ENCODE results near the gene SARNP.

Gene SARNP

DNA sequence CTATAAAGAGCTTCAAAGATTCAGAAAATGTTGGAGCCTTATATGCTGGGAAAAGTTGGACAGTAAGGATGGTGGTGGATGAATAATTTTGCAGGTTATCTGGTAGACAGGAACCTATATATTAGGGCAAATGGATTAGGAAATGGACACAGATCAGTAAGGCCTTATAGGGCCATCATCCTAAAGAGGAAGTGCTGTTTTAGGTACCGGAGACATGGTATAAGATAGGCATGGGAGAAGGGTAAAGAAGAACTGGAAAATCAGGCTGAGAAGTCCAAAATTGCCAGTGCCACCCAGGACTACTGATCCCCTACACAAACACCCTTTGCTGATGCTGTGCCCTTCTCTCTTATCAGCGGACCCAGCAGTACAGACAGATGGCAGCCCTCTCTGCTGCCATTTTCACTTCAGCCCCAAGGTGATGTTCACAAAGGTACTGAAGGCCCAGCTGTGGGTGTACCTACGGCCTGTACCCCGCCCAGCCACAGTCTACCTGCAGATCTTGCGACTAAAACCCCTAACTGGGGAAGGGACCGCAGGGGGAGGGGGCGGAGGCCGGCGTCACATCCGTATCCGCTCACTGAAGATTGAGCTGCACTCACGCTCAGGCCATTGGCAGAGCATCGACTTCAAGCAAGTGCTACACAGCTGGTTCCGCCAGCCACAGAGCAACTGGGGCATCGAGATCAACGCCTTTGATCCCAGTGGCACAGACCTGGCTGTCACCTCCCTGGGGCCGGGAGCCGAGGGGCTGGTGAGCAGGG lies 69.1 kb downstream of the SARNP start:
- no peaks in the 10 kb centered on the region for H3K9me3 ChIP-seq
- no peak overlapping the region for H3K27ac ChIP-seq
- H3K27me3 ChIP-seq: peaks cover 36% of the 10 kb centered on the region
- H3K4me1 ChIP-seq (ENCODE audit: control insufficient read depth in 1 of 2, insufficient read depth in 1 of 2, low read depth in 1 of 2, low read length in 1 of 2): peaks cover 9 to 10% of the 10 kb centered on the region in 2 experiments
- TF ChIP-seq, protein P1, sequence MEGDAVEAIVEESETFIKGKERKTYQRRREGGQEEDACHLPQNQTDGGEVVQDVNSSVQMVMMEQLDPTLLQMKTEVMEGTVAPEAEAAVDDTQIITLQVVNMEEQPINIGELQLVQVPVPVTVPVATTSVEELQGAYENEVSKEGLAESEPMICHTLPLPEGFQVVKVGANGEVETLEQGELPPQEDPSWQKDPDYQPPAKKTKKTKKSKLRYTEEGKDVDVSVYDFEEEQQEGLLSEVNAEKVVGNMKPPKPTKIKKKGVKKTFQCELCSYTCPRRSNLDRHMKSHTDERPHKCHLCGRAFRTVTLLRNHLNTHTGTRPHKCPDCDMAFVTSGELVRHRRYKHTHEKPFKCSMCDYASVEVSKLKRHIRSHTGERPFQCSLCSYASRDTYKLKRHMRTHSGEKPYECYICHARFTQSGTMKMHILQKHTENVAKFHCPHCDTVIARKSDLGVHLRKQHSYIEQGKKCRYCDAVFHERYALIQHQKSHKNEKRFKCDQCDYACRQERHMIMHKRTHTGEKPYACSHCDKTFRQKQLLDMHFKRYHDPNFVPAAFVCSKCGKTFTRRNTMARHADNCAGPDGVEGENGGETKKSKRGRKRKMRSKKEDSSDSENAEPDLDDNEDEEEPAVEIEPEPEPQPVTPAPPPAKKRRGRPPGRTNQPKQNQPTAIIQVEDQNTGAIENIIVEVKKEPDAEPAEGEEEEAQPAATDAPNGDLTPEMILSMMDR (IDR thresholded peaks at IDR 0.05): no peak
- no peak overlapping the region for H3K4me3 ChIP-seq (ENCODE audit: low read depth in 1 of 2, low read length in 1 of 2)
- peaks cover 33% of the 10 kb centered on the region for H3K36me3 ChIP-seq

DNA sequence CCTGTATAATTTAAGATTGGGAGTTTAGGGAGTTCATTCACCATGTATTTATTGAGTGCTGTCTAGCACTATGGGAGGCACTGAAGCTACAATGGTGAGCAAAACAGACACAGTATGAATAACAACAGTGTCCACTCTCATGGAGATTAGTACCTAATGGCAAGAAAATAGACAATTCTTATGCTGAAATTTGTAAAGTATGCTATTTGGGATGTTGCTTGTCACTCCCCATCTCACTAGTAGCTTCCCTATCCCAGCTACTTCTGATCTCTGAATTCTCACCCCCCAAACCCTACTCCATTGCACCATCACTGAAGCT lies 70.7 kb downstream of the SARNP start:
- TF ChIP-seq, protein P1 (IDR thresholded peaks at IDR 0.05): no peak
- Histone ChIP-seq H3K36me3 (peaks cover 18% of the 10 kb centered on the region), H3K4me3 (ENCODE audit: low read depth in 1 of 2, low read length in 1 of 2) (no peak overlapping the region), H3K4me1 (ENCODE audit: control insufficient read depth in 1 of 2, insufficient read depth in 1 of 2, low read depth in 1 of 2, low read length in 1 of 2) (peaks cover 14 to 15% of the 10 kb centered on the region in 2 experiments), H3K9me3 (no peaks in the 10 kb centered on the region), H3K27me3 (peaks cover 51% of the 10 kb centered on the region), H3K27ac (no peak overlapping the region)

DNA sequence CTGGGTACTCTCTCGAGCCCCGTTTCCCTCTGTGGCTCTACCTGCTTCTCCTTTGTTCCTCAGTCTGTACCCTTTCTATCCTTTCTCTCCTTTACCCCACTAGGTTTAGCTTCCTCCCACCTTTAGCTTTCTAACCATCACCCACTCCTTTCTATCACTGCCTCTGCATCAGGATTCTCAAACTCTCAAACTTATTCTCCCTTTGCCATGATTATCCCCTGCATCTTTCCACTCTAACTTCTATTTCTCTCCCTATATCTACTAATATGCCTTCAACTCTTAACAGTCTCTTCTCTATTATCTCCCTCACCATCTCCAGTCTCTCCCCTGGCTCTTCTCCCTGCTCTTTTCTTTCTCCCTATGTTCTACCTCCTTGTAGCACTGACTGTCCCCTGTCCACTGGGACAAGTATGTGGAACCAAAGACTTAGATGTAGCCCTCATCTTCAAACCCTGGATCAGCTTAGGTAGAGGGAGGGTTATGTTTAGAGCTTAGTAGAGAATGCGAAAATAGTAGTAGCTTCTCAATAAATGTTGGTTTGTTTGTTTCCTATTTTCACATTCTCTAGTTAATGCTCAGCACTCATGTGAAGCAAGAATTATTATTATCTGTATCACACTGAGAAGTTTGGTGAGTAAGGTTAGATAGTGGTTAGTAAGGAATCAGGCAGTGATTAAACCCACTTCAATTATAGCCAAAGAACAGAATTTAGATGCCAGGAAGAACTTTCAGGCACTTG lies 71.2 kb downstream of the SARNP start:
- H3K27ac ChIP-seq: no peak overlapping the region
- peaks cover 12% of the 10 kb centered on the region for H3K36me3 ChIP-seq
- peaks cover 57% of the 10 kb centered on the region for H3K27me3 ChIP-seq
- no peak overlapping the region for H3K4me3 ChIP-seq (ENCODE audit: low read depth in 1 of 2, low read length in 1 of 2)
- H3K4me1 ChIP-seq (ENCODE audit: control insufficient read depth in 1 of 2, insufficient read depth in 1 of 2, low read depth in 1 of 2, low read length in 1 of 2): peaks cover 14 to 15% of the 10 kb centered on the region in 2 experiments
- TF ChIP-seq, protein P1 (IDR thresholded peaks at IDR 0.05): no peak
- no peaks in the 10 kb centered on the region for H3K9me3 ChIP-seq

DNA sequence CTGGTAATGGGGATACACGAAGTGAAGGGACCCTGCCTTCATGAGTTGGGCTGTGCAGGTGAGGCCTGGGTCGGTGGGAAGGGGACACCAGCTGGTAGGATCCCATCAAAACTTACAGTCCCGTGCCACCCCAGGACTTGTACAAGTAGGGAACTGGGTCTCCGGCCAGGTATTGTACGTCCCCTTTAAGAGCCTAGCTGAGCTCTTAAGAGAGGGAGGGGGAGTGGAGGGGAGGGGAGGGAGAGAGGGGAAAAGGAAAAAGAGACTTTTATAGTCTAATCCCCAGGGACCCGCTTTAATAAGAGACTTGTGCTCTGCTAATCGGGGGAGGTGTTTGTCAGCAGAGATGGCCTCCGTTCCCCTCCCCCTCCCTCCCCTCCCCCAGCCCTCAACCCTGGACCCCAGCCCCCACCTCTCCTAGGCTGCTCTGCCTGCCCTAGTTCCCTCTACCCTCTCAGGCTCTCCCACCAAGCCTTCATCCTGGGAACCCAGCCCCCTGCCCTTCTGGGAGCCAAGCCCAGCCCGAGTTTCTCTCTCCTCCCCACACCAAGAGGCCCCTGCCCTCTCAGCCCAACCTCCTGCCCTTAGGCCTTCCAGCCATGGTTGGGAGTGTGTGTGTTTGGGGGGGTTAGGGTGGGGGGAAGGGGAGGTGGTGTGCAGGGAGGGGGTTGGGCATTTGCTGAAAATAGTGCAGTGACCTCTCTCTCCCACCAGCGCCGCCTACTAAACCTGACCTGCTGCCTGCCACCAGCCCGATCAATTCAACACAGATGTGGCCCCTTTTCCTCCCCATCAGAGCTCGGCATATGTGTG lies 72.0 kb downstream of the SARNP start:
- Histone ChIP-seq H3K36me3 (peaks cover 7% of the 10 kb centered on the region), H3K4me1 (ENCODE audit: control insufficient read depth in 1 of 2, insufficient read depth in 1 of 2, low read depth in 1 of 2, low read length in 1 of 2) (peaks cover 14 to 15% of the 10 kb centered on the region in 2 experiments), H3K4me3 (ENCODE audit: low read depth in 1 of 2, low read length in 1 of 2) (no peak overlapping the region), H3K27ac (no peak overlapping the region), H3K9me3 (no peaks in the 10 kb centered on the region), H3K27me3 (peaks cover 63% of the 10 kb centered on the region)
- TF ChIP-seq, protein P1 (IDR thresholded peaks at IDR 0.05): no peak

DNA sequence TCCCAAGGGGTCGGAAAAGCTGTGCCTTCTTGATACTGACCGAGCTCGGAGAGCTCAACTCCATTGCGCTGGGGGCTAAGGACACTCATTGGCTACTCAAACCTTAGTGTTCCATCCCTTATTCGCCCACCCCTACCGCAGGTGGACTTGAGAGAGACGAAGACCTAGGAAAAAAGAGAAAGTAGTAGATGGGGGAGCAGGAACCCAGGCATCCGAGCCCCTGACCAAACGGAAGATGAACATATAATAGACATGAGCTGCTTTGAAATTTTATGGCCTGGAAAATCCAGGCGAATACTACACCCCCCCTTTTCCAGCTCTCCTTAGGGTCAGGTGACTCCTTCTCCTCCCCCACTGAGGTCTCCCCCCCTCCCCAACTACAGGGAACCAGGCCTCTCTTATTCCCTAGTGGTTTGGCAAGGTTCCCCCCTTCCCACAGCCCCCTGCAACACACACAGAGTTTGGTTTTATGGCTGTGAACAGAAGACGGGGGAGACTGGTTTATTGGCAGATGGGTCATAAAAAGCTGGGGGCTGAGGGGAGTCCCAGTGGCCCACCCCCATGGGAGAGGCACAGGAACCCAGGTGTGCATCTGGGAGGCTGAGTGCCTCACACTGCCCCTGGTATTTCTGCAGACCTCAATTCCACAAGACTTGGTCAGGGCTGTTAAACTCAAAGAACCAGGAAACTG lies 73.0 kb downstream of the SARNP start:
- Histone ChIP-seq H3K27ac (no peak overlapping the region), H3K4me1 (ENCODE audit: control insufficient read depth in 1 of 2, insufficient read depth in 1 of 2, low read depth in 1 of 2, low read length in 1 of 2) (peaks cover 14 to 15% of the 10 kb centered on the region in 2 experiments), H3K36me3 (peaks cover 6% of the 10 kb centered on the region), H3K4me3 (ENCODE audit: low read depth in 1 of 2, low read length in 1 of 2) (peak overlapping the region in 1 of 2 experiments; percentile 54), H3K9me3 (no peaks in the 10 kb centered on the region), H3K27me3 (peaks cover 63% of the 10 kb centered on the region)
- TF ChIP-seq, protein P1 (IDR thresholded peaks at IDR 0.05): no peak

All from neutrophil (primary cell).